ENCODE measurements around the gene TENT4A. TPM values are rescaled to one million over a fixed set of nuclear protein-coding genes. Genes with fewer than 3 reads are reported as not detected.

The TENT4A gene
- total RNA-seq, 3 donors from 2014 or later: 16.0 to 26.2 (median 16.3) TPM

DNA sequence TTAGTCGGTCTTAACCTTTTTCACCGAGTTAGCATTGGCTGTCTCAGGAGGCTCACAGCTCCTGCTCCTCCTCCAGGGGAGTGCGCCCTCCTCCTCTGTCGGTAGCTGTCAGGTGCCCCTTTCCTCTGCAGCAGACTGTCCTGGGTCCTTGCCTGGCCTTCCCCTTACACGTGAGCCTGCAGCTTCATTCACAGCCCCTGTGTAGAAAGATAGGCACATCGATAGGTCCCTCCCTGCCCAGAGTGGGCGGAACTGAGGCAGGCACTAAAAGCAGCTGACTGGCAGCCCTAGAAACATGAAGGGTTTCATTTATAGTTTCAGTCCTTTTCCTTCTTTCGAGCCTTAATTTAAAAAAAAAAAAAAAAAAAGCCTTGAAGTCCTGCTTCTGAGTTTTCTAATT lies 17.2 kb downstream of the TENT4A start:
- H3K4me1 ChIP-seq (ENCODE audit: low read depth): peaks cover 23% of the 10 kb centered on the region
- no peaks in the 10 kb centered on the region for H3K9me3 ChIP-seq
- TF ChIP-seq, protein P1, sequence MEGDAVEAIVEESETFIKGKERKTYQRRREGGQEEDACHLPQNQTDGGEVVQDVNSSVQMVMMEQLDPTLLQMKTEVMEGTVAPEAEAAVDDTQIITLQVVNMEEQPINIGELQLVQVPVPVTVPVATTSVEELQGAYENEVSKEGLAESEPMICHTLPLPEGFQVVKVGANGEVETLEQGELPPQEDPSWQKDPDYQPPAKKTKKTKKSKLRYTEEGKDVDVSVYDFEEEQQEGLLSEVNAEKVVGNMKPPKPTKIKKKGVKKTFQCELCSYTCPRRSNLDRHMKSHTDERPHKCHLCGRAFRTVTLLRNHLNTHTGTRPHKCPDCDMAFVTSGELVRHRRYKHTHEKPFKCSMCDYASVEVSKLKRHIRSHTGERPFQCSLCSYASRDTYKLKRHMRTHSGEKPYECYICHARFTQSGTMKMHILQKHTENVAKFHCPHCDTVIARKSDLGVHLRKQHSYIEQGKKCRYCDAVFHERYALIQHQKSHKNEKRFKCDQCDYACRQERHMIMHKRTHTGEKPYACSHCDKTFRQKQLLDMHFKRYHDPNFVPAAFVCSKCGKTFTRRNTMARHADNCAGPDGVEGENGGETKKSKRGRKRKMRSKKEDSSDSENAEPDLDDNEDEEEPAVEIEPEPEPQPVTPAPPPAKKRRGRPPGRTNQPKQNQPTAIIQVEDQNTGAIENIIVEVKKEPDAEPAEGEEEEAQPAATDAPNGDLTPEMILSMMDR (IDR thresholded peaks at IDR 0.05): no peak
- no peak overlapping the region for H3K4me3 ChIP-seq
- H3K36me3 ChIP-seq (ENCODE audit: low read depth): no peaks in the 10 kb centered on the region
- peak; percentile 59 for ATAC-seq
- intact Hi-C loops (cut with DNase I, micrococcal nuclease): no loop called here
- peak in 2 of 3 donors; percentile 40 to 41 for DNase-seq

DNA sequence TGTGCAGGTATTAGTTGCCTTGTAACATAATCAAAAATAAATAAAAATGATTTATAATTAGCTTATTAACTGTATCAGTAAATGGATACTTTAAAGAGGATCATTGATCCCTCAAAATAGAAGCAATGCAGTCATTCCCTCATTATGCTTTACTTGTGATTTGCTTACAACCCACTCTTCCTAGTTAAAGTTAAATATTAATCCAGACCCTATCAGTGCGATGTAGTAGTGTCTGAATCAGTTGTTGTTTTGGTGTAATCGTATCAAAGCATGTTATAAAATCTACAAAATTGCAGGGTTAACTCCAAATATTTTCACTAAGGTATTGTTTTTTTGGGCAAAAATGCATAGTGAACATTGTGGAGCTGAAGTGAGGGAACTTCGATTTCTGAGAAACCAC lies 17.6 kb downstream of the TENT4A start:
- Histone ChIP-seq H3K4me3 (no peak overlapping the region), H3K4me1 (ENCODE audit: low read depth) (peaks cover 23% of the 10 kb centered on the region), H3K36me3 (ENCODE audit: low read depth) (no peaks in the 10 kb centered on the region), H3K9me3 (no peaks in the 10 kb centered on the region)
- intact Hi-C loops (cut with DNase I, micrococcal nuclease): no loop called here
- DNase-seq (no peak), ATAC-seq (peak; percentile 28)
- TF ChIP-seq, protein P1 (IDR thresholded peaks at IDR 0.05): no peak

DNA sequence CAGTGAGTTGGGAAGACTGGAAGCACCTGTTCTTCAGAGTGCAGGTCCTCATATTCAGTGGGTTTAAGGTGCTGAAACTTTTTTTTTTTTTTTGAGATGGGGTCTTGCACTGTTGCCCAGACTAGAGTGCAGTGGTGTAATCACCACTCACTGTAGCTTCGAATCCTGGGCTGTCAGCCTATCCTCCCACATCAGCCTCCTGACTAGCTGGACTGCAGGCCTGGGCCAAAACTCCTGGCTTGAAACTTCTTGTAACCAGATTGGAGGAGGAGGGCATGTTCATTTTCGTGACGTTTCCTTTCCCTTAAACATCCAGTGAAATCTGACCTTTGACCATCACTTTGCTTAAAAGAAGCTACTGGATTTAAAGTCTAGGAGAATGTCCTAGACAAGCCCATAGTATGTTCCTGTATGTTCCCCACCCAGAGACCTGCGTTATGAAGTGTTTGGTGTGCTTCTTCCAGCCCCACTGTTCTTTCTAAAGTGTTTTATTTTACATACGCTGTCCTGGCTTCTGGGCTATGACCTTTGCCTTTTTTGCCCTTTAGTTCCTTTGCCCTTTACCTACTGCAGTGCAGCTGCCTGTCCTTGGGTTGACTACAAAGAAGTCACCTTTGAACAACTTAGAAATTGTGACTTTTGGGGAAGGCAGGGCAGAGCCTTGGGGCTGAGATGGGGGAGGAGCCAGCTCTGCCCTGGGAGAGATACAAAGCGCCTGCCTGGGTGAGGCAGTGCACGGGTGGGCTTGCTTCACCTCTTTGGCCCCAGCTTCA lies 18.4 kb downstream of the TENT4A start:
- Histone ChIP-seq H3K4me1 (ENCODE audit: low read depth) (peaks cover 23% of the 10 kb centered on the region), H3K9me3 (no peaks in the 10 kb centered on the region), H3K36me3 (ENCODE audit: low read depth) (no peaks in the 10 kb centered on the region), H3K4me3 (no peak overlapping the region)
- no peak for DNase-seq
- TF ChIP-seq, protein P1 (IDR thresholded peaks at IDR 0.05): no peak
- intact Hi-C loops (cut with DNase I, micrococcal nuclease): no loop called here
- ATAC-seq: peak; percentile 9

DNA sequence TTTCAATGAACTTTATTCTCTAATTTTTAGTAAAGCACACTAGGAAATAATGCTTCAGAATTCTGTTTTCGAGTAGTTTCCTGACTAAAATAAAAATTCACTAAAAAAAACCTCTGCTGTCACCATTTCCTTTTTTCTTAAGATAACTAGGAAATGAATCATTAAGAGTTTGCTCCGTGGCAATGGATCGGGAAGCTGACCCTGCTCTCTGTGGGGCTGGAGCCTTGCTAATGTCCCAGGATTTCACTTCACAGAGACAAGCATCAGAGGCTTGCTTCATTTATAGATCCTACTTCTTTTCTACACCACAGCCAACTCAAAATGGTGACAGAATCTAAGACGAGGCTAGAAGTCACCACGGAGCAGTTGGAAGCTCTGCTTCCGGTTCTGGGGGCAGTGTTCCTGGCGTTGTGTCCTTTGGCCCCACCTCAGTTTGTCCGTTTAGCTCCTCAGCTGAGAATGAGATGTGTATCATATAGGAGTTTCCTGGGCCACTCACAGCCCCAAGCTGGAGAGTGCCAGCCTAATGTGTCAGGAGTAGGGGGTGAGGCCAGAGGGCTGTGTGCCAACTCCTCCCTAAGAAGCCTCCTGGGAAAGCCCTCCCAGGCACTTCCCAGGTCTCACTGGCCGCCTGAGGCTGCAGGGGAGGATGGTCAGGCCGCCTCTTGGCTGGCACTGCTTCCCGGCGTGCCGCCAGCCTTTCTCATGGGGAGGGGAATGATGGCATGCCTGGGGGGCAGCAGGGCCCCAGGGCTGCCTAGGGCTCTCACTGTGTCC lies 19.6 kb downstream of the TENT4A start:
- Histone ChIP-seq H3K36me3 (ENCODE audit: low read depth) (no peaks in the 10 kb centered on the region), H3K9me3 (no peaks in the 10 kb centered on the region), H3K4me3 (no peak overlapping the region), H3K4me1 (ENCODE audit: low read depth) (peaks cover 23% of the 10 kb centered on the region)
- ATAC-seq (no peak), DNase-seq (no peak)
- intact Hi-C loops (cut with DNase I, micrococcal nuclease): no loop called here
- TF ChIP-seq, protein P1 (IDR thresholded peaks at IDR 0.05): no peak

DNA sequence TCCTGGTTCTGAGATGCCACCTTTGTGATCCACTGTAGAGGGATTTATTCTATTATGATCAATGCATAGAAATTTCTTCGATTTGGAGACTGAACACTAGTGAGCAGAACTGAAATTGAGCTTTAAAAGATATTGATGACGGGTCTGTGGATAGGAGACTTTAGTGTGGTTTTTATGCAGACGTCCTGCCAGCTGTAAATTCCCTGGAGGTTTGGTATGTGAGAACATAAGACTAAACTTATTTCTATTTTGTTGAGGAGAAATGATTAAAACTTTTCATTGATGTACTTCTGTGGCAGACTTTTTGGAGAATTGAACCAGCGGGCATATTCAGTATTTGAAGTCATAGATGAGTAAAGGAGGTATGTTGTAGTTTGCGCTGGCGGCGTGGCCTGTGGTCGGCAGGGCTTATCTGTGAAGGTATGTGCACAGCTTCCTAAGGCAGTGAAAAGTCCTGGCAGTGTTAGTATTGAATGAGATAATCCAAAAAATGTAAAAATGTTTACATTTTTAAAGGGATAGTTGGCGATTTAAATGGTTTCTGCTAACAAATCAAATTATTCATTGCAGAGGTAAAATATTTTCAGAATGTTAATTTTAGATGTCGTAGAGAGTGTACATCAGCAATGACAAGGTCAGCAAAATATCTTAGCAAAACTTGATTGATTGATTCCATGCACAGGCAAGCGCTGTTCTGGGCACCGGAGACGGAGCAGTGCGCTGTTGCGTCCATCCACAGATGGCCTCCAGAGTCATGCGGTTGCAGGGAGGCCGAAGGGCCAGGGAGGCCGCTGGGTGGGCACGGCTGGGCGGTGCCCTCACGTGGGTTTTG lies 20.4 kb downstream of the TENT4A start:
- Histone ChIP-seq H3K9me3 (no peaks in the 10 kb centered on the region), H3K4me1 (ENCODE audit: low read depth) (peaks cover 23% of the 10 kb centered on the region), H3K36me3 (ENCODE audit: low read depth) (no peaks in the 10 kb centered on the region), H3K4me3 (no peak overlapping the region)
- ATAC-seq: no peak
- intact Hi-C loops (cut with DNase I, micrococcal nuclease): no loop called here
- no peak for DNase-seq
- TF ChIP-seq, protein P1 (IDR thresholded peaks at IDR 0.05): no peak

All from mucosa of descending colon (tissue), 3 donors.